ENCODE measurements around the gene TCF3. TPM values are rescaled to one million over a fixed set of nuclear protein-coding genes. Genes with fewer than 3 reads are reported as not detected.
A peak's percentile ranks its signal among the peaks of the same experiment; 100 is the strongest.

Gene TCF3
- total and polyA plus RNA-seq, 12 donors, result 8.5 to 96.0 (median 42.0) TPM

GRCh38 chr19:1655987-1656608, 3.7 kb upstream of the TCF3 start:
- 83 to 90% (median 87%) methylated on average over 6 to 19 of the region's 19 CpGs for WGBS, 4 donors
- no peaks in the 10 kb centered on the region for H3K9me3 ChIP-seq (replicated peaks in 1 of 3)
- DNase-seq, result no peak
- H3K27ac ChIP-seq, result no peak overlapping the region
- H3K4me1 ChIP-seq (replicated peaks in 1 of 2), result peaks cover 4 to 5% of the 10 kb centered on the region in 2 donors
- H3K27me3 ChIP-seq, result no peaks in the 10 kb centered on the region
- intact Hi-C loops (cut with DNase I), result loop anchor here in 1 of 2 donors (10.0 kb wide), 1 partner anchor 111 kb away; no protein-coding TSS in a partner anchor
- no peak overlapping the region for H3K4me3 ChIP-seq
- H3K36me3 ChIP-seq (replicated peaks in 1 of 2), result no peaks in the 10 kb centered on the region
- no peak for TF ChIP-seq CTCF (IDR thresholded peaks at IDR 0.05)
- no peak for TF ChIP-seq POLR2A (IDR thresholded peaks at IDR 0.05)

- Histone ChIP-seq H3K9me3 (replicated peaks in 1 of 3) (no peaks in the 10 kb centered on the region), H3K27ac (no peak overlapping the region), H3K4me1 (replicated peaks in 1 of 2) (peaks cover 10 to 12% of the 10 kb centered on the region in 2 donors), H3K27me3 (no peaks in the 10 kb centered on the region), H3K4me3 (no peak overlapping the region), H3K36me3 (replicated peaks in 1 of 2) (no peaks in the 10 kb centered on the region)
- intact Hi-C loops (cut with DNase I), result loop anchor here in 1 of 2 donors (10.0 kb wide), 1 partner anchor 111 kb away; no protein-coding TSS in a partner anchor
- no peak for DNase-seq
- TF ChIP-seq POLR2A (IDR thresholded peaks at IDR 0.05) (no peak), CTCF (IDR thresholded peaks at IDR 0.05) (no peak)
- WGBS, 4 donors, result 83 to 86% (median 86%) methylated on average over 27 to 34 of the region's 34 CpGs
Measured at GRCh38 chr19:1655131-1655981, 2.9 kb upstream of the TCF3 start.

- no peaks in the 10 kb centered on the region for H3K9me3 ChIP-seq (replicated peaks in 1 of 3)
- H3K4me3 ChIP-seq, result no peak overlapping the region
- H3K36me3 ChIP-seq (replicated peaks in 1 of 2), result no peaks in the 10 kb centered on the region
- intact Hi-C loops (cut with DNase I), result loop anchor here (5.0 to 10.0 kb wide), 2 partner anchors 47 to 109 kb away; partner anchors contain the start of gene UQCR11 (in 2 of the 2)
- no peak overlapping the region for H3K27ac ChIP-seq
- no peak for DNase-seq
- 73 to 83% (median 81%) methylated on average over 4 to 18 of the region's 18 CpGs for WGBS, 4 donors
- TF ChIP-seq POLR2A (IDR thresholded peaks at IDR 0.05), result no peak
- TF ChIP-seq CTCF (IDR thresholded peaks at IDR 0.05), result no peak
- H3K4me1 ChIP-seq (replicated peaks in 1 of 2), result peaks cover 10 to 13% of the 10 kb centered on the region in 2 donors
- H3K27me3 ChIP-seq, result no peaks in the 10 kb centered on the region
Measured at GRCh38 chr19:1654178-1654792, 1.9 kb upstream of the TCF3 start.

- TF ChIP-seq POLR2A (IDR thresholded peaks at IDR 0.05) (no peak), CTCF (IDR thresholded peaks at IDR 0.05) (no peak)
- Histone ChIP-seq H3K4me1 (replicated peaks in 1 of 2) (peaks cover 10 to 13% of the 10 kb centered on the region in 2 donors), H3K27me3 (no peaks in the 10 kb centered on the region), H3K9me3 (replicated peaks in 1 of 3) (no peaks in the 10 kb centered on the region), H3K27ac (peak overlapping the region in 4 of 5 donors; percentile 54 to 100 (median 86)), H3K4me3 (peak overlapping the region in 2 of 4 donors; percentile 59 to 76), H3K36me3 (replicated peaks in 1 of 2) (no peaks in the 10 kb centered on the region)
- 20 to 44% (median 24%) methylated on average over 11 to 18 of the region's 18 CpGs for WGBS, 4 donors
- DNase-seq, result no peak
- intact Hi-C loops (cut with DNase I), result loop anchor here (5.0 to 10.0 kb wide), 2 partner anchors 46 to 108 kb away; partner anchors contain the start of gene UQCR11 (in 2 of the 2)
Measured at GRCh38 chr19:1653300-1653628, 849 bp upstream of the TCF3 start.

Data from adrenal gland (tissue), 12 donors.